Immature natural killer cell (primary cell): ENCODE data around the gene IFIT2. TPM values are rescaled to one million over a fixed set of nuclear protein-coding genes. Genes with fewer than 3 reads are reported as not detected.
A peak's percentile ranks its signal among the peaks of the same experiment; 100 is the strongest.
"Not testable (repeated sequence)": the region's sequence is repeated elsewhere in the genome, so short reads cannot be mapped to it uniquely, and the experiment has no call there.

Experiments used
- DNase-seq, 3 donors: peaks; one replicate each; pipeline ENCODE4 v3.0.0; 2022; ENCODE audit warnings: mixed read lengths in 1 of 3
- H3K27ac Mint-ChIP-seq, 6 donors: one replicate each; pipeline ENCODE4 v1.8.0; 2020; ENCODE audit warnings: mixed read lengths in 6 of 6, mild to moderate bottlenecking in 5 of 6, inconsistent platforms in 4 of 6, moderate library complexity in 3 of 6
- H3K27me3 Mint-ChIP-seq, 3 donors: one replicate each; pipeline ENCODE4 v1.8.0; 2020 to 2021; ENCODE audit warnings: low read depth in 3 of 3, mild to moderate bottlenecking in 3 of 3, mixed read lengths in 3 of 3, moderate library complexity in 3 of 3, inconsistent platforms in 1 of 3
- H3K36me3 Mint-ChIP-seq, 3 donors: one replicate each; pipeline ENCODE4 v1.8.0; 2020; ENCODE audit warnings: mixed read lengths in 3 of 3, inconsistent platforms in 2 of 3, mild to moderate bottlenecking in 2 of 3
- H3K4me1 Mint-ChIP-seq, 2 donors: one replicate each; pipeline ENCODE4 v1.8.0; 2020; ENCODE audit warnings: inconsistent platforms in 2 of 2, mild to moderate bottlenecking in 2 of 2, mixed read lengths in 2 of 2, moderate library complexity in 1 of 2
- H3K4me3 Mint-ChIP-seq, 5 donors: one replicate each; pipeline ENCODE4 v1.8.0; 2020; ENCODE audit warnings: mild to moderate bottlenecking in 5 of 5, mixed read lengths in 5 of 5, inconsistent platforms in 3 of 5, moderate library complexity in 3 of 5
- H3K9me3 Mint-ChIP-seq, 6 donors: one replicate each; pipeline ENCODE4 v1.8.0; 2020; ENCODE audit warnings: mild to moderate bottlenecking in 6 of 6, mixed read lengths in 6 of 6, inconsistent platforms in 4 of 6, moderate library complexity in 3 of 6
- polyA plus RNA-seq, 3 donors: library from polyadenylated mRNA; unstranded; fragments of 300-500 nt; fragmentation: Illumina TruSeq; gene quantifications; one replicate each; pipeline ENCODE4 v1.2.3, GENCODE V29; 2021

IFIT2 gene
- polyA plus RNA-seq, 3 donors from 2014 or later, result 10.3 to 20.8 (median 13.9) TPM

- Mint-ChIP-seq H3K27me3 (peaks cover 2 to 11% (median 5%) of the 10 kb centered on the region in 3 donors), H3K4me3 (peak within 1 kb of the TSS; percentile 91 to 97 (median 96)), H3K9me3 (peaks cover 0 to 2% (median 0%) of the 10 kb centered on the region in 6 donors), H3K4me1 (peaks cover 48 to 52% of the 10 kb centered on the region in 2 donors), H3K36me3 (peaks cover 0 to 3% (median 0%) of the 10 kb centered on the region in 3 donors), H3K27ac (peak within 1 kb of the TSS; percentile 81 to 95 (median 92))
- peak; percentile 41 to 53 (median 47) for DNase-seq
These were observed 26.1 kb downstream of the IFIT2 start, which contains the start of gene IFIT3 for GRCh38 chr10:89327803-89328441. IFIT3 (plus strand) TSS chr10:89327997; CDS start chr10:89328074, 77 bp downstream.

- no peak for DNase-seq
- Mint-ChIP-seq H3K4me1 (peaks cover 60 to 64% of the 10 kb centered on the region in 2 donors), H3K4me3 (peak overlapping the region; percentile 91 to 97 (median 96)), H3K9me3 (peaks cover 0 to 2% (median 0%) of the 10 kb centered on the region in 6 donors), H3K27me3 (peaks cover 8 to 17% (median 11%) of the 10 kb centered on the region in 3 donors), H3K27ac (peak overlapping the region in 4 of 6 donors; percentile 4 to 93 (median 62)), H3K36me3 (peaks cover 0 to 3% (median 0%) of the 10 kb centered on the region in 3 donors)
These were observed 27.3 kb downstream of the IFIT2 start for GRCh38 chr10:89329151-89329550.

DNA sequence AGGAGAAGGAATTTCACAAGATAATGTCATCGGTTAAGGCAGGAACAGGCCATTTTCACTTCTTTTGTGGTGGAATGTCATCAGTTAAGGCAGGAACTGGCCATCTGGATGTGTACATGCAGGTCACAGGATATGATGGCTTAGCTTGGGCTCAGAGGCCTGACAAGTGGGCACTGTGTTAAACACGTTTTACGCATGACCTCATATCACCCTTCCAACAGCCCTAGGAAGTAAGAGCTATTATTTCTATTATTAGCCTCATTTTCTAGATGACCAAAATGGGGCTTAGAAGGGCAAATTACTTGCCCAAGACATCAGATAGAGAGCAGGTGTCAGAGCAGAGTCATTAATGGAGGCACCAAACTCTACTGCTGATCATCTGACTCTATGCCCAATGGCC, 28.2 kb downstream of the IFIT2 start:
- DNase-seq, result peak; percentile 30 to 43 (median 41)
- not testable (repeated sequence) for H3K9me3 Mint-ChIP-seq, H3K36me3 Mint-ChIP-seq
- peaks cover 66 to 72% of the 10 kb centered on the region in 2 donors for H3K4me1 Mint-ChIP-seq
- H3K4me3 Mint-ChIP-seq, result peak overlapping the region; percentile 56 to 74 (median 66)
- peak overlapping the region; percentile 34 to 91 (median 82) for H3K27ac Mint-ChIP-seq
- H3K27me3 Mint-ChIP-seq, result peaks cover 9 to 18% (median 10%) of the 10 kb centered on the region in 3 donors

GRCh38 chr10:89330537-89331212, 28.8 kb downstream of the IFIT2 start:
- H3K27me3 Mint-ChIP-seq, result peaks cover 9 to 21% (median 13%) of the 10 kb centered on the region in 3 donors
- H3K4me3 Mint-ChIP-seq, result peak overlapping the region; percentile 39 to 84 (median 66)
- DNase-seq, result no peak
- H3K4me1 Mint-ChIP-seq, result peaks cover 72 to 78% of the 10 kb centered on the region in 2 donors
- H3K27ac Mint-ChIP-seq, result peak overlapping the region; percentile 19 to 82 (median 58)
- H3K36me3 Mint-ChIP-seq, result no peaks in the 10 kb centered on the region
- no peaks in the 10 kb centered on the region for H3K9me3 Mint-ChIP-seq

DNA sequence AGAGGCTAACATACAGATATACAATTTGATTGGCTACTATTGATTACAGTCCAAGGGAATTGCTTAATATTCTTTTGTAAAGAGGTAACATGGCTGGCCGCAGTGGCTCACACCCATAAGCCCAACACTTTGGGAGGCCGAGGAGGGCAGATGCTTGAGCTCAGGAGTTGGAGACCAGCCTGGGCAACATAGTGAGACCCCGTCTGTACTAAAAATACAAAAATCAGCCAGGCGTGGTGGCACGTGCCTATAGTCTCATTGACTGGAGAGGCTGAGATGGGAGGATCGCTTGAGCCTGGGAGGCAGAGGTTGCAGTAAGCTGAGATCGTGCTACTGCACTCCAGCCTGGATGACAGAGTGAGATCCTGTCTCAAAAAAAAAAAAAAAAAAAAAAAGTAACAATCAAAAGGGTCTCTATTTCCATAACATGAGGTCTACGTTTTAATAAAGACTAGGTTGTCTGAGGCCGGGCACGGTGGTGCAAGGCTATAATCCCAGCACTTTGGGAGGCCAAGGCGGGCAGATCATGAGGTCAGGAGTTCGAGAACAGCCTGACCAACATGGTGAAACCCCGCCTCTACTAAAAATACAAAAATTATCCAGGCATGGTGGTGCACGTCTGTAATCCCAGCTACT, 29.8 kb downstream of the IFIT2 start:
- peak overlapping the region; percentile 73 to 88 (median 84) for H3K4me3 Mint-ChIP-seq
- H3K9me3 Mint-ChIP-seq, H3K36me3 Mint-ChIP-seq, DNase-seq: not testable (repeated sequence)
- H3K27ac Mint-ChIP-seq, result peak overlapping the region; percentile 81 to 95 (median 91)
- H3K4me1 Mint-ChIP-seq, result peaks cover 74 to 77% of the 10 kb centered on the region in 2 donors
- H3K27me3 Mint-ChIP-seq, result peaks cover 9 to 24% (median 13%) of the 10 kb centered on the region in 3 donors

GRCh38 chr10:89332123-89332633, 30.3 kb downstream of the IFIT2 start:
- peaks cover 72 to 73% of the 10 kb centered on the region in 2 donors for H3K4me1 Mint-ChIP-seq
- H3K4me3 Mint-ChIP-seq, result peak overlapping the region; percentile 73 to 88 (median 84)
- peaks cover 9 to 24% (median 13%) of the 10 kb centered on the region in 3 donors for H3K27me3 Mint-ChIP-seq
- peak overlapping the region; percentile 81 to 95 (median 91) for H3K27ac Mint-ChIP-seq
- no peaks in the 10 kb centered on the region for H3K9me3 Mint-ChIP-seq
- DNase-seq, result peak; percentile 68 to 71 (median 69)
- peaks cover 4 to 9% (median 4%) of the 10 kb centered on the region in 3 donors for H3K36me3 Mint-ChIP-seq

DNA sequence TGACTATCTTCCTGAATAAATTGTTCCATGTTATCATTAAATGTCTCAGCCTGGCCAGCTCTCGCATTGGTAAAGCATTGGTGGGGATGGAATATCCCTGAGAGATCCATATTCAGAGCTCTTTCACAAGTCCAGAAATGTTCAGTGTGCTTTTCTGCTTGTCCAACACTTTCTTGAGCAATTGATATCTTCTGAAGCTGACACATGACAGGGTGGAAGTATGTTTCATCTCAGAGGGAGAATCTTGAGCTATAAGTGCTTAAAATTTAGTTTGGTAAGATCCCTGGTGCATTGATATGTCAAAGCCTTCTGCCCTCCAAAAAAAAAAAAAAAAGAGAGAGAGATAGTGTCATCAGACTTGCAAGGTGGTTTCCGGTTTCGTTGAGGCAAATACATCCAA, 33.4 kb downstream of the IFIT2 start:
- H3K27ac Mint-ChIP-seq, result peak overlapping the region in 5 of 6 donors; percentile 61 to 81 (median 67)
- peaks cover 45 to 47% of the 10 kb centered on the region in 2 donors for H3K4me1 Mint-ChIP-seq
- no peaks in the 10 kb centered on the region for H3K9me3 Mint-ChIP-seq
- H3K27me3 Mint-ChIP-seq, result peaks cover 7 to 22% (median 13%) of the 10 kb centered on the region in 3 donors
- H3K36me3 Mint-ChIP-seq, result peaks cover 20 to 30% (median 24%) of the 10 kb centered on the region in 3 donors
- no peak for DNase-seq
- peak overlapping the region in 2 of 5 donors; percentile 15 to 33 for H3K4me3 Mint-ChIP-seq

DNA sequence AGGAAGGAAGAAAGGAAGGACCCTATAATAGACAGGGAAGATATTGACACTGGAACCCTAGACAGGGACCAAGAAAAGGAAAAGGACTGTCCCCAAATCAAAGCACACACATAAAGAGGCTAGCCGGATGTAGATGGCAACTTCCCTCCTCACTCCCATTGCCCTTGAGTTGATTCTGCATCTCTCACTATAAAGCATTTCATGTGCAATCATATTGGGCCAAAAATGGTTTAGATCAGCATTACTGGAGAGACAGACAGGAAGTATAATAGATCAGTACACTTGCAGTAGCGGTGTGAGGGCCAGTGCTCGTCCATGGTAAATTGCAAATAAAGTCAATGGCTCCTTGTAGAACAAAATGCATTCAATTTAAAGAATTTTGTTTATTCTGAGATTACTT, 34.4 kb downstream of the IFIT2 start:
- H3K9me3 Mint-ChIP-seq, result no peaks in the 10 kb centered on the region
- H3K27me3 Mint-ChIP-seq, result peaks cover 7 to 25% (median 13%) of the 10 kb centered on the region in 3 donors
- peaks cover 27 to 37% (median 31%) of the 10 kb centered on the region in 3 donors for H3K36me3 Mint-ChIP-seq
- H3K4me3 Mint-ChIP-seq, result peak overlapping the region in 1 of 5 donors; percentile 30
- H3K27ac Mint-ChIP-seq, result no peak overlapping the region
- no peak for DNase-seq
- peaks cover 36 to 41% of the 10 kb centered on the region in 2 donors for H3K4me1 Mint-ChIP-seq

GRCh38 chr10:89337484-89337883, 35.6 kb downstream of the IFIT2 start:
- no peak overlapping the region for H3K27ac Mint-ChIP-seq
- H3K27me3 Mint-ChIP-seq, result peaks cover 7 to 25% (median 11%) of the 10 kb centered on the region in 3 donors
- no peak for DNase-seq
- H3K9me3 Mint-ChIP-seq, result no peaks in the 10 kb centered on the region
- no peak overlapping the region for H3K4me3 Mint-ChIP-seq
- peaks cover 27 to 48% (median 37%) of the 10 kb centered on the region in 3 donors for H3K36me3 Mint-ChIP-seq
- H3K4me1 Mint-ChIP-seq, result peaks cover 31 to 32% of the 10 kb centered on the region in 2 donors

DNA sequence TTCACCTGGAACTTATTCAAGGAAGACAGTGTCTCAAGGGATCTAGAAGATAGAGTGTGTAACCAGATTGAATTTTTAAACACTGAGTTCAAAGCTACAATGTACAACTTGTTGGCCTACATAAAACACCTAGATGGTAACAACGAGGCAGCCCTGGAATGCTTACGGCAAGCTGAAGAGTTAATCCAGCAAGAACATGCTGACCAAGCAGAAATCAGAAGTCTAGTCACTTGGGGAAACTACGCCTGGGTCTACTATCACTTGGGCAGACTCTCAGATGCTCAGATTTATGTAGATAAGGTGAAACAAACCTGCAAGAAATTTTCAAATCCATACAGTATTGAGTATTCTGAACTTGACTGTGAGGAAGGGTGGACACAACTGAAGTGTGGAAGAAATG, 36.9 kb downstream of the IFIT2 start:
- H3K27me3 Mint-ChIP-seq, result peaks cover 5 to 18% (median 9%) of the 10 kb centered on the region in 3 donors

DNA sequence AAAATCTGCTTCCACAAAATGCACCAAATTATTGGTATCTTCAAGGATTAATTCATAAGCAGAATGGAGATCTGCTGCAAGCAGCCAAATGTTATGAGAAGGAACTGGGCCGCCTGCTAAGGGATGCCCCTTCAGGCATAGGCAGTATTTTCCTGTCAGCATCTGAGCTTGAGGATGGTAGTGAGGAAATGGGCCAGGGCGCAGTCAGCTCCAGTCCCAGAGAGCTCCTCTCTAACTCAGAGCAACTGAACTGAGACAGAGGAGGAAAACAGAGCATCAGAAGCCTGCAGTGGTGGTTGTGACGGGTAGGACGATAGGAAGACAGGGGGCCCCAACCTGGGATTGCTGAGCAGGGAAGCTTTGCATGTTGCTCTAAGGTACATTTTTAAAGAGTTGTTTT, 38.0 kb downstream of the IFIT2 start:
- Mint-ChIP-seq H3K27ac (no peak overlapping the region), H3K9me3 (no peaks in the 10 kb centered on the region), H3K4me3 (no peak overlapping the region), H3K36me3 (peaks cover 27 to 60% (median 46%) of the 10 kb centered on the region in 3 donors), H3K4me1 (peaks cover 8 to 11% of the 10 kb centered on the region in 2 donors), H3K27me3 (peaks cover 2 to 14% (median 9%) of the 10 kb centered on the region in 3 donors)
- DNase-seq, result no peak

More for the DNA sequence above, 36.9 kb downstream of the IFIT2 start:
- DNase-seq, result no peak
- no peaks in the 10 kb centered on the region for H3K9me3 Mint-ChIP-seq
- H3K27ac Mint-ChIP-seq, result no peak overlapping the region
- H3K4me1 Mint-ChIP-seq, result peaks cover 18 to 20% of the 10 kb centered on the region in 2 donors
- H3K36me3 Mint-ChIP-seq, result peaks cover 27 to 55% (median 46%) of the 10 kb centered on the region in 3 donors
- H3K4me3 Mint-ChIP-seq, result no peak overlapping the region

- no peak for DNase-seq
- Mint-ChIP-seq H3K27ac (no peak overlapping the region), H3K4me3 (no peak overlapping the region), H3K4me1 (peaks cover 0 to 2% of the 10 kb centered on the region in 2 donors), H3K36me3 (peaks cover 27 to 55% (median 42%) of the 10 kb centered on the region in 3 donors), H3K27me3 (peaks cover 5 to 10% (median 8%) of the 10 kb centered on the region in 3 donors), H3K9me3 (no peaks in the 10 kb centered on the region)
These were observed 39.8 kb downstream of the IFIT2 start for GRCh38 chr10:89341649-89342048.
